HG02852 (cell line): ENCODE results near the gene PPFIBP1.
A peak's percentile ranks its signal among the peaks of the same experiment; 100 is the strongest.

Source experiments
- ATAC-seq: cut with Tn5 transposase; IDR thresholded peaks from one replicate; pipeline ENCODE4 v1.9.1; 2021; ENCODE audit warnings: mild to moderate bottlenecking, moderate library complexity; ENCODE audit not compliant: unreplicated experiment

The PPFIBP1 gene

DNA sequence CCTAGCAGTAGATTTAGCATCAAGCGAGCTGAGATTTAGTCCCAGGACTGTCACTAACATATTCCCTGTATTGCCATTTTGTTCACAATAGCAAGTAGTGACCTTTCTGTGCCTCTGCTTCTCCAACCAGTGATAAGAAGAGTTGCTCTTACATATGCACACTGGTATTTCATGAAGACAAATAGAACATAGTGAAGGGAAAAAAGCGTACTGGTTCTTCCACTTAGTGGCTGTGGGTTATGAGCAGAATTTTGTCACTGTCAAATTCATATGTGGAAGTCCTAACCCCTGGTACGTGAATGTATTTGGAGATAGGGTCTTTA, 12.3 kb upstream of the PPFIBP1 start:
- no peak for ATAC-seq

DNA sequence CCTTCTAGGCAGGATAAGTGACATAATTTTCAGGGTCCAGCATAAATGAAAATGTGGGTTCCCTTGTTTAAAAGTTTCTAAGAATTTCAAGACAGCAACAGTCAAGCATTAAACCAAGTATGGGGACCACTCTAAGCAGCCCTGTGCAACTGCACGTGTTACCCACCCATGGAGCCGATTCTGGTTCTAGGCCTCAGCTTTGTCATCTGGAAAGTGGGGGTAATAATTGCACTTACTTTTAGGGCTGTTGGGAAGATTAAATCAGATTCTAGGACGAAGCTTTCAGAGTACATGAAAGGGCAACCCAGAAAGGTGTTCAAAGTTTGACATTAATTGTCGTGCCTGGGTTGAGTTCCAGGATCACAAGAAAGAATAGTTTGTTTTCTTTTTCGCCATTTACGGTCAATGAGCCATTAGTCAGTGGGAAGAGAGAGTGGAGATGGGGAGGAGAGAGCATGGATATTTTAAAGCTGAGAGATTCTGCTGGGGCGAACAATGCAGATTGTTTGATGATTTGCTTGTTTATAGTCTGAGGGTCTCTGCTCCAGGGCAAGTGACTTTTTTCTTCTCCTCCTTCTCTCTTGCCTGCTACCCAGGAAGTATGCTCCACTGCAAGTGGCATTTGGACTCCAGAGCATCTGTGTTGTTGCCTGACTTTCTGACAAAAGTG, 10.7 kb upstream of the PPFIBP1 start:
- ATAC-seq, result no peak

DNA sequence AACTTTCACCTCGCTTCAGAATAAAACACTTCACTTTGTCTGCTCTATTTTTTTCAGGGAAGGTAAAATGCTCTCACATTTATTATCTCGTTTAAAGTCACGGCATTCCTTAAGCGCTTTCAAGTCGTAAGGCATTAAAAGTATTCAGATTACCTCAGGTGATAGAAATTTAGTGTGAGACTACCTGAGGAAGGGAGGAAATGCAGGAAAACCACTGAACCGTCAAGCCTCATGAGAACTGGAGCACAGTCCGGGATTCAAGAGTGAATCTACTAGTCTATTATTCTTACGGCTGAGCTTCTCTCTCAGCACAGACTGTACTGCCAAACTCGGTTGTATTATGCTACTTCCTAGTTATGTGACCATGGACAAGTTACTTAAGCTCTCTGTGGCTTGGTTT, 8.3 kb upstream of the PPFIBP1 start:
- no peak for ATAC-seq

DNA sequence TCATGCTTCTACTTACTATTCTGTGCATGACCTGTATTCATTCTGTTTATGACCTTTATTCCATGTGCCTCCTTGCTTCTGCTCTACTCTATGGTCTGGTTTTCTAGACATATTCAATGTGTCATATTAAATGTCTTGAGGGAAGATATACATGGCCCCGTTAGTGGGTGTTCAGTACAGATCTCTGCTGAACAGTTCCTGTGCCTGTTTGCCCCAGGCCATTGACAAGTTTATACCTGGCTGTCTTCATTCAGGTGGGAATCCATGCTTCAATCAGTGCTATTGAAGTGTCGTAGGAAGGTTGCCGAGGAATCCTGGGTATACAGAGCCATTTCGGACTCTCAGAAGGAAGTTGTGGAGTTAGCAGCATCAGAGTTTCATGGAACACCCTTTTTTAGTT, 7.4 kb upstream of the PPFIBP1 start:
- no peak for ATAC-seq

DNA sequence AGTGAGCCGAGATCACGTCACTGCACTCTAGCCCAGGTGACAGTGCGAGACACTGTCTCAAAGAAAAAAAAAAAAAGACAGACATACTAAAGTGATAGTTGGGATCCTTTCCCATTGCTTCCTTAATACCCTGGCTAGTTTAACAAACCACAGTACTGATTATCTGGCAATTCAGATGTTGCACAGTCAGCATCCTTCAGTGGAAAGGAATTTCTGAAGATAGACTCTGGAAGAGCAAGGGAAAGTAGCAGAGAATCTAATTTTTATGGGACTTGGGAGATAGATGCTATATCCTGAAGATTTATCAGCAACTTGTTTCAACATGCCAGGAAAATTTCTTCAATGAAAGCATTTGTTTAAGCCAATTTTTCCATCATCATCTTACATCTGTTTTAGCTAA, 6.5 kb upstream of the PPFIBP1 start:
- no peak for ATAC-seq

DNA sequence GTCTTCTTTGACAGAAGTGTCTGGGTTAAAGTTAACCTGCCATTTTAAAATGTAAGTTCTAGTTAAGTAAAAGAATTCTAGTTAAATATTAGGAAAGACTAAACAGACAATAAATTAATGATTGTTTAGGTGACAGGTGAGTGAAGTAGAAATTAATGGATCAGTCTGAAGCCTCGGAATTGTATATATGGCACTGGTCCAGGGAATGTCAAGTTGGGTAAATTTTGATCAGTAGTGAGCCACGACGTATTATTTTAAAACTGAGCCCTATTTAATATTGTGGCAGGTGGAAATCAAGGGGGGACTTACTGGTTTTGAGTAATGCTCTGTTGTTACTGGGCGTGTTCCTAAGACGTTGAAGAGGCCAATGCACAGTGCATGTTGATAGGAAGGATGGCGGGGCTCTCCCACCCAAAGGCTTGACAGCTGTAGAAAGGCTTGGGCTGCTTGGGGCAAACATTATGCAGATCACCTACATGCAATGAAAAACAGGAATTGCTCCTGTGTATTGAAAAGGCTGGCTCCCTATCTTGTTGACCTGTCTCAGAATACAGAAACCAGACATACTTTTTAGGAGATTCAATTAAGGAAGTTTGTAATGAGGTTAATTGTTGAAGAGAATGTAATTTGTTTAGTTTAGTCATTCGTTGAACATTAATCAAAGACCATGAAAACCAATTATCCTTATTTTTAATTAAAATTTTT, 5.9 kb upstream of the PPFIBP1 start:
- no peak for ATAC-seq

DNA sequence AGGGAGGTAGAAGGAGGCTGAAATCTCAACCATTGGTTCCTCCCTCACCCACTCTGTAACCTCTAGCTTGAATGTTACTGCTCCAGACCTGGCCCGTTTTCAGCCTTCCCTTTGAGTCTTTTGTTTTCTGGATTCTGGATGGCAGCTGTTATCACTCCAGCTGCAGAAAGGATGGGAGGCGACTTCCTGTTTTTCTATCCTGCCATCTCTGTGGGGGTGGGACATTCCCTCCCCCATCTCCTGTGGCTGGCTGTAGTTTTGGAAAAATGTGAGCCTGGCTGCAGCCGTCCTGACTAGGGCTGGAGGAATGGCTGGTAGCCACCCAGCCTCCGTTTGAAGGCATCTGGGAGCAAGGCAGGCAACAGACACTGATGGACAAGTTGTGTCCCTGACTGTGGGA, 2.9 kb upstream of the PPFIBP1 start:
- no peak for ATAC-seq

DNA sequence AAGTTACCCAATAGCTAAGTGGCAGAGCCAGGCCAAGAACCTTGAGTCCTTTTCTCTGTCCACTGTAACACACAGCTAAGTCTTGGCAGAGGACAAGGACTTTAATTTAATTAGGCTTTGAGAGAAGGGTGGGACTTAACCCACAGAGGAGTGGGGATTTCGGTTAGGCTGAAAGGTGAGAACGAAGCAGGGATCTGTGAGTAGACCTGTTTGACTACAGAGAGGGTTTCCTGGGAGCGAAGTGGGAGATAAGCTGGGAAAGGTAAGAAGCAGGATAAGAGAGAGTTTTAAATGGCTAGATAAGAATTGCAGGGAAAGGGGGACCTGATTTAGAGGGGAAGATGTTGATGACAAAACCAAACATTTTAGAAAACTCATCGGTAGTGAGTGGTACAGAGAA, 2.0 kb upstream of the PPFIBP1 start:
- ATAC-seq, result no peak

DNA sequence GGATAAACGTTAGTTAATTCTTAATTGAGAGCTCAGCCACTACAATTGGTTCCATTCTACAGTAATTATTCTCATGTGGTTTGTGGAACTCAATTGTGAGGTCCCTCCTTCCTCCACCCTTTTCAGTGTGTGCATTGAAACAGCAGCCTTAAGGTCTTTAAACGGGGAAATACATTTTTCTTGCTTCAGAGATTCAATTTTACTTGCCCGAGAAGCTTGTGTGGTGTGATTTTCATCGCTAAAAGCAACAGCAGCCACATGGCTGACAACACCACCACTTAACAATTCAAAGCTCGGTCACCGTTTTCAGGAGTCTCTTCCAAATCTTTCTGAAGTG, 733 bp upstream of the PPFIBP1 start:
- peak; percentile 10 for ATAC-seq

DNA sequence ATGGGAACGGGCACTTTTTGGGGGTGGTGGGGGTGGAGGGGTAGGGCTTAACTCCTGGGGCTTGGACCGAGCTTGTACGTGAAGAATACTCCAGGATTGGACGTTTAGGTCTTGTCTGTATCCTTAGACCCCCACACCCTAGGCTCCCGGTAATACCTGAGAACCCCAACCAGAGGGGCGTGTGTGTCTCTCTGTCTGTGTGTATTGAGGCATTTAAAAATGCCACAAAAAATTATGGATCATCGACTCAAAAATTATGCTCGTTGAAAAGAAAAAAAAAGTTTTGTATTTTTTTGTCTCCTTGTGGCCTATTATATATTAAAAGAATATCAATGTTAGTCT, 459 bp downstream of the PPFIBP1 start:
- no peak for ATAC-seq

DNA sequence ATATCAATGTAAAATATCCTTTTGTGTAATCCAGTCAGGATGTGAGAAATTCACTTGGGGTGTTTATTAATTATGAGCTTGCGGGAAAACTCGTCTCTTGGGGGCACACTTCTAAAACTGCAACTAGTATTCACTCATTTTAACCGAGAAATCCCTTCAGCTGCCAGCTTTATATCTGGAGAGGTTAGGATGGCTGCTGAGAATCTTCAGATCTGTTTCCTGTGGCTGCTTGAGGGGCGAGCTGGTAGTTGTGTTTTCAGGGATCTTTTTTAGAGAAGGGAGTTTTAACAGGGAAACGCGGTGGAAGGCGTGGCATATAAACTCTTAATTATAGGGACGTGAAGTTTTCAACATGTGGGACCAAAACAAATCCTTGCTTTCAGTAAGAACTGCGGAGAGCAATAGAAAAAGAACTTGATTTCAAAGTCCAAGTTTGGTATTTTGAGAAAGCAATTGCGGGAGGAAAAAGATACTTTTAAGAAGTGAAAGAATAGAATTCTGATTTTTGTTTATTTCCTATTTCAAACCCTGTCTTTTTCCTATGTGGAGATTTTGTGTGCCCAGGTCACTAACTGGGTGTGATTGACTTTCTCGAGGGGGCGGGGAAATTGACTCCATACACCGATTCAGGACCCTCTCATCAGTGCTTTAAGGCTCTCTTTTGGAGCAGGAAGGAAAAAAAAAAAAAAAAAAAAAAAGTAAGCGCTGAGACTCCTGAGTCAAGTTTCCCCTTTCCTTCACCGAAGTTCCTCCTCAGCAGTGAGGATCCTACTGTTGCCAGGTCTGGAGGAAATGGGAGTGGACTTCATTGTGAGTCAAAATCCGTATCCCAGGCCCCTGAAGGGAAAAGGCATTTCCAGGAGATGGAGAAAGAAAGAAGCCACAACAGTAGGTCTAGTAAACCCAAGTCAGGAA, 1.1 kb downstream of the PPFIBP1 start:
- no peak for ATAC-seq

DNA sequence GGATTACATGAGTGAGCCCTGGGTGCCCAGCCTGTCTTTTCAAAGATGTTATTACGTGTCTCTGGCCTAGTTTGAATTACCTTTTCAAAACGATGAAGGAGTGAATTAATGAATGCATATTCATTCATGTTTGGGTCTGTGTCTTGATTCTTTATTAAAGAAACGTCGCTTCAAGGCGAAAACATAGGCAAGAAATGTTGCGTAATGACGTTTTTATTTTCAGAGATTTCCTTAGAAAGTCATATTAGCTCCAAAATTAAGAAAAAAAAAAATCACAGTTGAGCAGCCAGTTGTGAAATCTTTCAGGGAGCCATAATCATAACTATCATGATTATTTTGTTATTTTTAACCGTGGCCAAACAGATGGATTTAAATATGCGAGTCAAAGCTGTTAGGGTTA, 3.5 kb downstream of the PPFIBP1 start:
- ATAC-seq, result no peak

DNA sequence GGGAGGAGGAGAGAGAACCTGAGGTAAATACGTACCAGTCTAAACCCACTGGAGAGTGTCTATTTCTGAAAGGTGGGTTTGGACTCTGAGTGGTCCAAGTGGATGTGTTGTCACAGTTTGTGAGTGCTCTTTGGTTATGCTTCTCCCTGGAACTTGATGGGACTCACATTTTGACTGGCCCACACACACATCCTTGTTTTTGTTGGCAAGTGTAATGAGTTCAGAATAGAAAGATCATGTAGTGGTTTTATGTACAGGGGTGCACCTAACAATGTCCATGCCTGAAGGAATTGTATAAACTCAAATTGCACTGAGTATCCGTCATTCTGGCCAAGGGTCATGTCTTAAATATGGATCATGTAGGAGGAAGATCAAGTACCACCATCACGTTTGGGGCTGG, 4.8 kb downstream of the PPFIBP1 start:
- ATAC-seq, result no peak

DNA sequence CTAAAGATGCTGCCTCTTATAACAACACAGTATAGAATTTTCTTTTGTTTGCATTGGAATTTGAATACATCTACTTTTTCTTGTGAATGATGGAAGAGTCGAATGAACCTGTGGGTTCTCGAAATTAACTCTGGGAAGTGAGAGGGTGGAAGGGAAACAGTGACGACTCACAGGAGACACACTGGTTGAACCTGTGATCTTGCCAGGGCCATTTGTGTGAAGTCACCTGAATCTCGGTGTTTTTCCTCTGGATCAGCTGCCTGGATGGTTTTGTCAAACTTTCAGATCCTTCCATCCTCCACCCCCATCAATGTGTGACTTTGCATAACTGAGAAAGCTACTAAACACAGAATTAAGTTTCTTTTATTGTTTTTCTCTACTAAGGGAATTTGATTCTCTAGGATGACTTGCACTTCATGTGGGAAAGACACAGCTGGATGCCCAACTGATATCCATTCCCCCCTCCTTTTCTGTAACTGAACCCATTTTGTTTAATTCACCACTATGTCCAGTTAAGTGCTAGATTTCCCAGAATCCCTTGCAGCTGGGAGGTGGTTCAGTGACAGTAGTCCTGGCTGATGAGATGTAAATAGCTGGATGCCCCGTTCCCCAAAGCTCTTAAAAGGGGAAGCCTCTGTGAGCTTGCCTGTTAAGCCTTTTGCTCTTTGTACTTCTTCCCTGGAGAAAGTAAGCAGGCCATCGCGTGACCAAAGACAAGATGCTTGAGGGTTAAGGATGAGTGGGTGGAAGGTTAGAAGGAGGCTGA, 6.3 kb downstream of the PPFIBP1 start:
- ATAC-seq, result no peak

DNA sequence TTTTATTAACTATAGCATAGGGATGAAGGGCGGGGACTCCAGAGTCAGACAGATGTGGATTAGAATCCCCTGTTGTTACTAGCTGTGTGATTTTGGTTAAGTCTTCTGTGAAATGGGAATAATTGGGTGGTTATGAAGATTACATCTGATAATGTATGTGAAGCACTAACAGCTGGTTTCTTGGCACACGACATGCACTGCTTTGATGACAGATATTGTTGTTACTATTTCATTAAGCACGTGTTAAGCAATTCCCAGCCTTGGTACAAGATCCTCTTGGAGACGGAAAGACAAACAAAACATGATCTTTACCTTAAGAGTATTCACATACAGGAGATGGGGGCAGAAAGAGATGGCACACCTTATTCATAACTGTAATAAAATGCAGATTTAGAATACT, 7.9 kb downstream of the PPFIBP1 start:
- no peak for ATAC-seq

DNA sequence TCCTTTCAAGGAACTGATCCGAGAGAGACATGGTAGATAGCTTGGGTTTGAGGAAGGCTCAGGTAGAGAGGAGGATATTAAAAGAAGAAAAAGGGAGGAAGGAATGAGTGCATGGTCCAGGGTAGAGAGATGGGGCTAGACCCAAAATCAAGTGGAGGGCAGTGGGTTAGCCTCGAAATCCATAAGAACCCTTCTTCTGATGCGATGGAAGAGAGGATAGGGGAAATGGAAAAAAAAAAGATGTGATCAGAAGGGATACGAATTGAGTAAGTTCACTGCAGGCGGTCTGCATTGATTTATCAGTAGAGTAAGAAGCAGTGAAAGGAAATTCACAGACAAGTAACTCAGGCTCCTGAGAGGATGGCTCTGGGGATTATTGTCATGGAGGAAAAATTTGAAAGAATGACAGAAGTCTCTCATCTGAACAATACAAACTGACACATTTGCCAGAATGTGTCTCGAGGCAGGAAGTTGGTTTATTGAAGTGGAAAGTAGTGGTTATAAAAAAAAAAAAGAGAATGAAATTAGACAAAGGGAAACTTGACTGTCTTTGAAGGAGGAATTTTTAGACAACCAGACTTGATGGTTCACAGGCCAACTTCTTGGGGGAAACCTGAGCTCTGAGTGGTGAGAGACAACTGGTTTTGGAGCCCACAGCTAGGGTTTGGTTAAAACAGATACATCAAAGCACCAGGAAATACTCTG, 10.2 kb downstream of the PPFIBP1 start:
- peak; percentile 75 for ATAC-seq

DNA sequence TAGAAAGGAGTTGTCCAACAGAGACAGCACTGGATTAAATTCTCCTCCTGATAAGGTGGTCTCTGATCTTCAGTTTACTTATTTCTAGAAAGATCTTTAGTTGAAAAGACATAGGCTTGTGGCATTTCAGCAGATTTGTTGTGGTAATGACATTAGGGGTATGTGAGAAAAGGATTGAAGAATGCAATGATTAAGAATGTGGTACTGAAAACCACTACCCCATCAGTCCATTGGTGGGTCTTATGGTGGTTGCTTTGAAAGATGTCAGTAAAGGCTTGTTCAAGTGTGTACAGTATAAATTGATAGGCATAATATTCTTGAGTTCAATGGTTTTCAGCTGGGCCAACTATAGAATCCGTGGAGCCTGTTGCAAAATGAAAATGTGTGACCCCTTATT, 10.8 kb downstream of the PPFIBP1 start:
- peak; percentile 12 for ATAC-seq

DNA sequence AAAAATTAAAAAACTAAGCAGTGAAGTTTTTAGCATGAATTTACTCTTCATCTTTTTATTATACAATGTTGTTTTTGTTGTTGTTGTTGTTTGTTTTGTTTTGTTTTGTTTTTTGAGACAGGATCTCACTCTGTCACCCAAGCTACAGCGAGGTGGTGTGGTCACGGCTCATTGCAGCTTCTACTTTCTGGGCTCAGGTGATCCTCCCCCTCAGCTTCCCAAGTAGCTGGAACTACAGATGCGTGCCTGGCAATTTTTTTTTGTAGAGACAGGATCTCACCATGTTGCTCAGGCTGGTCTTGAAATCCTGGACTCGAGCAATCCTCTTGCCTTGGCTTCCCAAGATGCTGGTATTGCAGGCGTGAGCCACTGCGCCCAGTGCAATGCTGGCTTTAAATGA, 11.3 kb downstream of the PPFIBP1 start:
- ATAC-seq, result no peak

DNA sequence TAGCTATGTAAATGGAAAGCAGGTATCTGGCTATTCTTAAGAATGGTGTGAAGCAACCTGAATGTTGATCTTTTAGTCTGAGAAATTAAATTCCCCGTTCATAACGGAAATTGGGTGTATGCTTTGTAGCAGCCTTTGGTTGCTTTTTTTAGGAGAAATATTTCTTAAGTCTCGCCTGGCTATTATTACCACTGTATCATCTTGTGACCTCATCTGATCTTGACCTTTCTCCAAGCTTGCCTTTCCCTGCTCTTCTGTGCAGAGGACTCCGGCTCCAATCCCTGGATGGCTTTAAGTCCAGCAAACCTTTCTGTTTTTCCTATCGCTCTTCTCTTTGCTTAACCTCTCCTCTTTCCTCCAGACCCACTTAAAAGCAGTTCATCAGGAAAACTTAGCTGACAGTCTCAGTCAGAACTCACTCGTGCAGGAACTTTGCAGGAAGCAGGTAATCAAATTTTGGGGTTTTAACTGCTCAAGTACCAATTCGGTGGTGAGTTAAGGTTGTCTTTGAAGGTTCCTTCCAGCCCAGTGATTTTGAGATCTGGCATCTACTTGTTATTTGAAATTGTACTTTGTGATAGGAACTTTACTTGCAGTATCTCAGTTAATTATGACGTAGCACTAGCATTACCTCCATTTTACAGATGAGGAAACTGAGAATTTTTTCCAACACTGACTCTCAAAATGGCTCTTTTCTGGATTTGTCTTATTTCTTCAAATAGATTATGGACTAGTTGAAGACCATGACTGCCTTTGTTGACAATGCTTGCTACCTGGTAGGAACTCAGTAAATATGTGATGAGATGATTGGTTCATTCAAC, 14.1 kb downstream of the PPFIBP1 start:
- no peak for ATAC-seq

DNA sequence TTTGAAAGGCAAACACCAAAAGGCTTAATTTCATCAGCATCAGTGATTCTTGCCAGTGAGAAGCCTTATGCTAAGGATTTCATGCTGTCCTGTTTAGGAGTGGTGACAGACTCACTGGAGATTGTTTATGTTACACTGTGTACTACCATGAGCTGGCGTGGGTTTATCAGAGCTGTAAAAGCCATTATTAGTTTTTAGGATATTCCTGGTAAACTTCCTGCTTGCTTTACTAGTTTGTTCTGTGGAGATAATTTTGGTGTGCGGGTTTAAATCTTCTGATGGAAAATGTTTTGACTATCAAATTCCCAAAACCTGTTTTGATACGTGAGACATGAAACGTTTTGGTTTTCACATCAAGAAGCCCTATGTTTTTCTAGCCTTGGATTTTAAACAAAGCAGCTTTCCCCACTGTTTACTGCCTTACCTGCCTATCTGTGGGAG, 15.2 kb downstream of the PPFIBP1 start:
- no peak for ATAC-seq
